ENCODE data around the gene TMEM242. TPM values are rescaled to one million over a fixed set of nuclear protein-coding genes. Genes with fewer than 3 reads are reported as not detected.

Gene TMEM242
- total RNA-seq, 1 donor from 2014 or later: 9.7 TPM

- no peak overlapping the region for H3K4me2 ChIP-seq (ENCODE audit: low read length)
- H3K27me3 ChIP-seq (ENCODE audit: insufficient read depth, low read length): no peaks in the 10 kb centered on the region
- H3K27ac Mint-ChIP-seq (ENCODE audit: unreplicated experiment): no peak overlapping the region
- no peaks in the 10 kb centered on the region for H3K36me3 ChIP-seq (ENCODE audit: insufficient read depth, low read length)
- DNase-seq (ENCODE audit: low read depth) (peak; percentile 81), FAIRE-seq (peak; percentile 67)
- peaks cover 7% of the 10 kb centered on the region for H3K9me3 ChIP-seq (ENCODE audit: insufficient read depth, low read depth, low read length)
- H3K9me3 Mint-ChIP-seq (ENCODE audit: unreplicated experiment): peaks cover 13% of the 10 kb centered on the region
- no peak overlapping the region for H3K27ac ChIP-seq (ENCODE audit: low read depth, low read length)
- H3K4me3 Mint-ChIP-seq (ENCODE audit: unreplicated experiment): no peak overlapping the region
- no peaks in the 10 kb centered on the region for H3K79me2 ChIP-seq (ENCODE audit: insufficient read depth, low read length)
- H2AFZ ChIP-seq (ENCODE audit: low read depth, low read length): no peak overlapping the region
- no peaks in the 10 kb centered on the region for H3K4me1 Mint-ChIP-seq (ENCODE audit: low read depth, unreplicated experiment)
- peaks cover 8% of the 10 kb centered on the region for H3K4me1 ChIP-seq (ENCODE audit: insufficient read depth, low read length)
- H3K36me3 Mint-ChIP-seq (ENCODE audit: low read depth, unreplicated experiment): peaks cover 8% of the 10 kb centered on the region
- H3K27me3 Mint-ChIP-seq (ENCODE audit: low read depth, unreplicated experiment): peaks cover 25% of the 10 kb centered on the region
- no peak overlapping the region for H3K4me3 ChIP-seq (ENCODE audit: insufficient read depth, low read depth, low read length)
- H4K20me1 ChIP-seq (ENCODE audit: insufficient read depth, low read length): no peaks in the 10 kb centered on the region
- TF ChIP-seq EZH2 (IDR thresholded peaks at IDR 0.05; ENCODE audit: insufficient read depth, low read length) (no peak), CTCF (IDR thresholded peaks at IDR 0.05; ENCODE audit: insufficient read depth, low read depth, low read length) (no peak)
- H3K9ac ChIP-seq (ENCODE audit: low read length): no peak overlapping the region
These were observed 79.1 kb downstream of the TMEM242 start for GRCh38 chr6:157244175-157244574.

- Histone ChIP-seq H3K27me3 (ENCODE audit: insufficient read depth, low read length) (no peaks in the 10 kb centered on the region), H3K79me2 (ENCODE audit: insufficient read depth, low read length) (no peaks in the 10 kb centered on the region), H3K27ac (ENCODE audit: low read depth, low read length) (no peak overlapping the region), H3K4me2 (ENCODE audit: low read length) (no peak overlapping the region), H2AFZ (ENCODE audit: low read depth, low read length) (no peak overlapping the region), H3K4me3 (ENCODE audit: insufficient read depth, low read depth, low read length) (no peak overlapping the region), H4K20me1 (ENCODE audit: insufficient read depth, low read length) (no peaks in the 10 kb centered on the region), H3K36me3 (ENCODE audit: insufficient read depth, low read length) (no peaks in the 10 kb centered on the region), H3K9ac (ENCODE audit: low read length) (no peak overlapping the region), H3K4me1 (ENCODE audit: insufficient read depth, low read length) (peaks cover 8% of the 10 kb centered on the region), H3K9me3 (ENCODE audit: insufficient read depth, low read depth, low read length) (peaks cover 3% of the 10 kb centered on the region)
- no peak for TF ChIP-seq EZH2 (IDR thresholded peaks at IDR 0.05; ENCODE audit: insufficient read depth, low read length)
- TF ChIP-seq CTCF (IDR thresholded peaks at IDR 0.05; ENCODE audit: insufficient read depth, low read depth, low read length): no peak
- FAIRE-seq: no peak
- H3K27ac Mint-ChIP-seq (ENCODE audit: unreplicated experiment): no peak overlapping the region
- peaks cover 31% of the 10 kb centered on the region for H3K27me3 Mint-ChIP-seq (ENCODE audit: low read depth, unreplicated experiment)
- H3K4me3 Mint-ChIP-seq (ENCODE audit: unreplicated experiment): no peak overlapping the region
- peaks cover 5% of the 10 kb centered on the region for H3K9me3 Mint-ChIP-seq (ENCODE audit: unreplicated experiment)
- peaks cover 8% of the 10 kb centered on the region for H3K36me3 Mint-ChIP-seq (ENCODE audit: low read depth, unreplicated experiment)
- no peaks in the 10 kb centered on the region for H3K4me1 Mint-ChIP-seq (ENCODE audit: low read depth, unreplicated experiment)
- DNase-seq (ENCODE audit: low read depth): no peak
These were observed 80.5 kb downstream of the TMEM242 start for GRCh38 chr6:157242791-157243190.

- peaks cover 2% of the 10 kb centered on the region for H3K4me1 Mint-ChIP-seq (ENCODE audit: low read depth, unreplicated experiment)
- peak overlapping the region; percentile 58 for H2AFZ ChIP-seq (ENCODE audit: low read depth, low read length)
- H4K20me1 ChIP-seq (ENCODE audit: insufficient read depth, low read length): no peaks in the 10 kb centered on the region
- H3K79me2 ChIP-seq (ENCODE audit: insufficient read depth, low read length): no peaks in the 10 kb centered on the region
- no peak overlapping the region for H3K4me3 Mint-ChIP-seq (ENCODE audit: unreplicated experiment)
- H3K36me3 Mint-ChIP-seq (ENCODE audit: low read depth, unreplicated experiment): peaks cover 8% of the 10 kb centered on the region
- H3K9ac ChIP-seq (ENCODE audit: low read length): no peak overlapping the region
- peak overlapping the region; percentile 85 for H3K4me2 ChIP-seq (ENCODE audit: low read length)
- FAIRE-seq: no peak
- H3K27me3 Mint-ChIP-seq (ENCODE audit: low read depth, unreplicated experiment): peaks cover 37% of the 10 kb centered on the region
- H3K9me3 Mint-ChIP-seq (ENCODE audit: unreplicated experiment): peaks cover 5% of the 10 kb centered on the region
- H3K4me3 ChIP-seq (ENCODE audit: insufficient read depth, low read depth, low read length): no peak overlapping the region
- H3K27ac ChIP-seq (ENCODE audit: low read depth, low read length): no peak overlapping the region
- peaks cover 12% of the 10 kb centered on the region for H3K4me1 ChIP-seq (ENCODE audit: insufficient read depth, low read length)
- no peak overlapping the region for H3K27ac Mint-ChIP-seq (ENCODE audit: unreplicated experiment)
- TF ChIP-seq CTCF (IDR thresholded peaks at IDR 0.05; ENCODE audit: insufficient read depth, low read depth, low read length): no peak
- no peak for TF ChIP-seq EZH2 (IDR thresholded peaks at IDR 0.05; ENCODE audit: insufficient read depth, low read length)
- DNase-seq (ENCODE audit: low read depth): no peak
- H3K36me3 ChIP-seq (ENCODE audit: insufficient read depth, low read length): no peaks in the 10 kb centered on the region
- no peaks in the 10 kb centered on the region for H3K27me3 ChIP-seq (ENCODE audit: insufficient read depth, low read length)
- peaks cover 3% of the 10 kb centered on the region for H3K9me3 ChIP-seq (ENCODE audit: insufficient read depth, low read depth, low read length)
These were observed 82.4 kb downstream of the TMEM242 start for GRCh38 chr6:157240960-157241311.

All from astrocyte (in vitro differentiated cells and primary cell).